IPS DF 6.9 (cell line): ENCODE data around the gene ADAMTSL1.
"Not testable (repeated sequence)": the region's sequence is repeated elsewhere in the genome, so short reads cannot be mapped to it uniquely, and the experiment has no call there.

Experiments used
- DNase-seq: peaks from one replicate; pipeline ENCODE4 v3.0.0-alpha.2; 2013; ENCODE audit warnings: low read depth, low spot score
- H3K27ac ChIP-seq: one replicate; pipeline ENCODE4 v1.5.1; 2013; ENCODE audit warnings: low read length, control low read depth
- H3K27me3 ChIP-seq: 2 replicates; pipeline ENCODE4 v1.6.1; 2013; ENCODE audit warnings: mild to moderate bottlenecking, low read length; ENCODE audit not compliant: control insufficient read depth, insufficient read depth
- H3K36me3 ChIP-seq: 2 replicates; pipeline ENCODE4 v1.6.1; 2013; ENCODE audit warnings: low read length; ENCODE audit not compliant: control insufficient read depth, insufficient read depth
- H3K4me1 ChIP-seq: 2 replicates; pipeline ENCODE4 v1.6.1; 2013; ENCODE audit warnings: low read length; ENCODE audit not compliant: control insufficient read depth, insufficient read depth
- H3K4me3 ChIP-seq: 2 replicates; pipeline ENCODE4 v1.5.1; 2013; ENCODE audit warnings: mild to moderate bottlenecking, low read length
- H3K9me3 ChIP-seq: 2 replicates; pipeline ENCODE4 v1.6.1; 2013; ENCODE audit warnings: low read length, inconsistent platforms; ENCODE audit not compliant: control insufficient read depth, insufficient read depth
- WGBS: extraction: QIAGEN DNeasy Blood & Tissue Kit; methylation state at CpG from one replicate; pipeline ENCODE4 v1.1.7; 2013; ENCODE audit warnings: mixed read lengths, missing lambda C conversion rate; ENCODE audit not compliant: insufficient read length, insufficient coverage; 5-methylcytosine and 5-hydroxymethylcytosine counted together

Gene ADAMTSL1

GRCh38 chr9:18866121-18866831 lies 392.3 kb downstream of the ADAMTSL1 start:
- DNase-seq: no peak
- Histone ChIP-seq H3K4me1 (no peaks in the 10 kb centered on the region), H3K36me3 (no peaks in the 10 kb centered on the region), H3K27me3 (no peaks in the 10 kb centered on the region), H3K27ac (no peak overlapping the region), H3K4me3 (no peak overlapping the region), H3K9me3 (no peaks in the 10 kb centered on the region)
- WGBS: no CpG with 5 or more reads among the region's 4 CpGs

GRCh38 chr9:18869725-18870124 lies 395.8 kb downstream of the ADAMTSL1 start:
- no peaks in the 10 kb centered on the region for H3K9me3 ChIP-seq
- no peaks in the 10 kb centered on the region for H3K36me3 ChIP-seq
- H3K4me3 ChIP-seq: no peak overlapping the region
- no peaks in the 10 kb centered on the region for H3K4me1 ChIP-seq
- H3K27ac ChIP-seq: no peak overlapping the region
- DNase-seq: no peak
- H3K27me3 ChIP-seq: no peaks in the 10 kb centered on the region

- Histone ChIP-seq H3K4me1 (no peaks in the 10 kb centered on the region), H3K9me3 (no peaks in the 10 kb centered on the region), H3K36me3 (no peaks in the 10 kb centered on the region), H3K4me3 (no peak overlapping the region), H3K27ac (no peak overlapping the region), H3K27me3 (no peaks in the 10 kb centered on the region)
- WGBS: no CpG with 5 or more reads among the region's 4 CpGs
- no peak for DNase-seq
These were observed 400.1 kb downstream of the ADAMTSL1 start for GRCh38 chr9:18874069-18874468.

- not testable (repeated sequence) for H3K4me3 ChIP-seq, H3K27ac ChIP-seq, H3K9me3 ChIP-seq, H3K27me3 ChIP-seq, H3K4me1 ChIP-seq, DNase-seq, H3K36me3 ChIP-seq
These were observed 401.0 kb downstream of the ADAMTSL1 start for GRCh38 chr9:18874990-18875389.

- no peak overlapping the region for H3K27ac ChIP-seq
- H3K36me3 ChIP-seq: no peaks in the 10 kb centered on the region
- H3K9me3 ChIP-seq: no peaks in the 10 kb centered on the region
- WGBS: no CpG with 5 or more reads among the region's 3 CpGs
- DNase-seq: no peak
- H3K27me3 ChIP-seq: no peaks in the 10 kb centered on the region
- H3K4me1 ChIP-seq: no peaks in the 10 kb centered on the region
- no peak overlapping the region for H3K4me3 ChIP-seq
These were observed 404.0 kb downstream of the ADAMTSL1 start for GRCh38 chr9:18877984-18878383.

- no peak overlapping the region for H3K27ac ChIP-seq
- H3K36me3 ChIP-seq: no peaks in the 10 kb centered on the region
- no peaks in the 10 kb centered on the region for H3K27me3 ChIP-seq
- no peak overlapping the region for H3K4me3 ChIP-seq
- H3K9me3 ChIP-seq: no peaks in the 10 kb centered on the region
- no CpG with 5 or more reads among the region's 2 CpGs for WGBS
- DNase-seq: no peak
- H3K4me1 ChIP-seq: no peaks in the 10 kb centered on the region
These were observed 407.8 kb downstream of the ADAMTSL1 start for GRCh38 chr9:18881758-18882157.

- no CpG with 5 or more reads among the region's 1 CpG for WGBS
- Histone ChIP-seq H3K36me3 (no peaks in the 10 kb centered on the region), H3K4me3 (no peak overlapping the region), H3K27me3 (no peaks in the 10 kb centered on the region), H3K4me1 (no peaks in the 10 kb centered on the region), H3K27ac (no peak overlapping the region), H3K9me3 (no peaks in the 10 kb centered on the region)
- DNase-seq: no peak
These were observed 413.6 kb downstream of the ADAMTSL1 start for GRCh38 chr9:18887546-18887945.

- Histone ChIP-seq H3K9me3 (no peaks in the 10 kb centered on the region), H3K36me3 (no peaks in the 10 kb centered on the region), H3K27ac (no peak overlapping the region), H3K27me3 (no peaks in the 10 kb centered on the region), H3K4me1 (no peaks in the 10 kb centered on the region), H3K4me3 (no peak overlapping the region)
- DNase-seq: no peak
- no CpG with 5 or more reads among the region's 1 CpG for WGBS
These were observed 414.3 kb downstream of the ADAMTSL1 start for GRCh38 chr9:18888290-18888689.

- Histone ChIP-seq H3K36me3 (no peaks in the 10 kb centered on the region), H3K4me1 (no peaks in the 10 kb centered on the region), H3K4me3 (no peak overlapping the region), H3K27me3 (no peaks in the 10 kb centered on the region), H3K27ac (no peak overlapping the region), H3K9me3 (no peaks in the 10 kb centered on the region)
- DNase-seq: no peak
- no CpG with 5 or more reads among the region's 12 CpGs for WGBS
These were observed 415.6 kb downstream of the ADAMTSL1 start for GRCh38 chr9:18889550-18889949.

GRCh38 chr9:18890372-18890771 lies 416.4 kb downstream of the ADAMTSL1 start:
- Histone ChIP-seq H3K27me3 (no peaks in the 10 kb centered on the region), H3K4me1 (no peaks in the 10 kb centered on the region), H3K9me3 (no peaks in the 10 kb centered on the region), H3K36me3 (no peaks in the 10 kb centered on the region), H3K4me3 (no peak overlapping the region), H3K27ac (no peak overlapping the region)
- no peak for DNase-seq
- no CpG with 5 or more reads among the region's 4 CpGs for WGBS

- H3K4me1 ChIP-seq: no peaks in the 10 kb centered on the region
- no peak overlapping the region for H3K4me3 ChIP-seq
- no peaks in the 10 kb centered on the region for H3K36me3 ChIP-seq
- no peaks in the 10 kb centered on the region for H3K9me3 ChIP-seq
- no peak overlapping the region for H3K27ac ChIP-seq
- no peaks in the 10 kb centered on the region for H3K27me3 ChIP-seq
- DNase-seq: no peak
- WGBS: no CpG with 5 or more reads among the region's 5 CpGs
These were observed 418.2 kb downstream of the ADAMTSL1 start for GRCh38 chr9:18891946-18892670.
